Right lobe of liver (tissue), 4 donors: ENCODE results near the gene TMC1.

Source experiments
- CTCF ChIP-seq, 4 donors: fragments of 200-600 bp in 3 of 4; fragments of 450-650 bp in 1 of 4; IDR thresholded peaks; one replicate each; pipeline versions ENCODE4 v1.5.1 to v1.8.0; 2016 to 2022; ENCODE audit warnings: antibody characterized with exemption in 4 of 4, mild to moderate bottlenecking in 2 of 4
- POLR2A ChIP-seq: fragments of 450-650 bp; IDR thresholded peaks from one replicate; pipeline ENCODE4 v1.6.1; 2017; ENCODE audit warnings: antibody characterized with exemption, mild to moderate bottlenecking
- donor health status: DM: no; HTN: no; CAD: no.
- donor health status: DM: no; HTN: no; CAD: no.
- donor health status: DM: no; HTN: yes; CAD: no.

DNA sequence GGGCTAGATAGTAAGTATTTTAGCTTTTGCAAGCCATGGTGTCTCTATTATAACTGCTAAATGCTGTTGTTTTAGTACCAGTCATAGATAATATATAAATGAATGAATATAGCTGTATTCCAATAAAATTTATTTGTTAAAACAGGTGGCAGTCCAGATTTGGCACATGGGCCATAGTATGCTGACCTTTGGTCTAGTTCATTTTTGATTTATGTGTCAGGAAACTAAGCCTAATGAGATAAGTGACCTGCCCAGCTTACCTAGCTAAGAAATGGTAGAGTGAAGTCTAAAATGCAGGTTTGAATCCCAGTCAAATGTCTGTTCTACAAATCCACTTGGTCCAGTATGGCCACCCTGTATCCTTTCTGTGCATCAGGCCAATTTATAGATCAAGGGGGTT is 292.1 kb downstream of the TMC1 start:
- TF ChIP-seq CTCF (IDR thresholded peaks at IDR 0.05), result no peak
- no peak for TF ChIP-seq POLR2A
